Aorta (tissue), 5 donors: ENCODE results near the gene MNAT1. TPM values are rescaled to one million over a fixed set of nuclear protein-coding genes. Genes with fewer than 3 reads are reported as not detected.
"Not testable (repeated sequence)": the region's sequence is repeated elsewhere in the genome, so short reads cannot be mapped to it uniquely, and the experiment has no call there.

ENCODE experiments used
- ATAC-seq: fragments of 200-7000 bp; cut with Tn5 transposase; one replicate; pipeline ENCODE4 v1.9.1; 2022; ENCODE audit warnings: moderate library complexity; ENCODE audit not compliant: low FRiP score
- DNase-seq, 2 donors: peaks; one replicate each; pipeline ENCODE4 v3.0.0-alpha.2; 2020
- H3K27ac ChIP-seq, 2 donors: one replicate each; pipeline ENCODE4 v1.5.1; 2013; ENCODE audit warnings: low read length in 2 of 2, mild to moderate bottlenecking in 2 of 2, moderate library complexity in 2 of 2, control low read depth in 1 of 2, inconsistent platforms in 1 of 2, low read depth in 1 of 2
- H3K27me3 ChIP-seq, 2 donors: one replicate each; pipeline ENCODE4 v1.6.1; 2013; ENCODE audit warnings: control low read depth in 1 of 2, low read length in 1 of 2, mild to moderate bottlenecking in 1 of 2, moderate library complexity in 1 of 2; ENCODE audit not compliant: insufficient read depth in 2 of 2, control insufficient read depth in 1 of 2
- H3K36me3 ChIP-seq, 2 donors: one replicate each; pipeline ENCODE4 v1.6.1; 2013; ENCODE audit warnings: control low read depth in 1 of 2, low read length in 1 of 2, mild to moderate bottlenecking in 1 of 2; ENCODE audit not compliant: insufficient read depth in 2 of 2, control insufficient read depth in 1 of 2
- H3K4me1 ChIP-seq, 2 donors: one replicate each; pipeline ENCODE4 v1.6.1; 2013; ENCODE audit warnings: low read length in 2 of 2, control low read depth in 1 of 2, mild to moderate bottlenecking in 1 of 2, moderate library complexity in 1 of 2; ENCODE audit not compliant: insufficient read depth in 2 of 2, control insufficient read depth in 1 of 2
- H3K4me3 ChIP-seq, 2 donors: one replicate each; pipeline ENCODE4 v1.5.1; 2013; ENCODE audit warnings: low read length in 2 of 2, control low read depth in 1 of 2, mild to moderate bottlenecking in 1 of 2
- H3K9me3 ChIP-seq: one replicate; pipeline ENCODE4 v1.6.1; 2013; ENCODE audit warnings: mild to moderate bottlenecking, low read length; ENCODE audit not compliant: control insufficient read depth
- WGBS, 2 donors: extraction: QIAGEN DNeasy Blood & Tissue Kit; methylation state at CpG; one replicate each; pipeline ENCODE4 v1.1.7; 2013; 5-methylcytosine and 5-hydroxymethylcytosine counted together
- intact Hi-C, 2 donors: fragments of 100-400 bp; cut with DNase I; formaldehyde crosslinking; loops; one replicate each; pipeline versions ENCODE4 v1.14.2 to v1.15.0; 2022
- polyA plus RNA-seq, 2 donors: library from polyadenylated mRNA; stranded (reverse); fragments of 200-250 nt; gene quantifications; one replicate each; pipeline ENCODE4 v1.2.3, GENCODE V29; 2013
- total RNA-seq, 2 donors: library from RNA; stranded (reverse); fragmentation: NEBNext Ultra II Directional; extraction: Animal tissue kit (Norgen Biotek cat#: 25700); gene quantifications; one replicate each; pipeline ENCODE4 v1.2.1, GENCODE V29; 2021
- donor health status: healthy with polysubstance abuse.
- donor health status: Bipolar disorder and iron deficiency.
- donor health status: DM: no; HTN: no; CAD: no.
- donor health status: DM: no; HTN: no; CAD: no.
- donor health status: DM: yes; HTN: yes; CAD: no.

The MNAT1 gene
- total and polyA plus RNA-seq, 4 donors, result 23.7 to 41.1 (median 32.0) TPM

GRCh38 chr14:60723907-60724618 lies 10.5 kb upstream of the MNAT1 start, which contains the start of gene SIX4:
Gene SIX4, minus strand, starts transcription at chr14:60724351. Its CDS starts 277 bp downstream, at chr14:60724074.
- H3K27me3 ChIP-seq, result no peaks in the 10 kb centered on the region
- no peak within 1 kb of the TSS for H3K27ac ChIP-seq
- no peaks in the 10 kb centered on the region for H3K4me1 ChIP-seq
- no peaks in the 10 kb centered on the region for H3K9me3 ChIP-seq
- WGBS, 2 donors, result 2 to 3% methylated on average over 30 to 36 of the region's 36 CpGs
- intact Hi-C loops, result loop anchor here (5.0 to 10.0 kb wide), 5 partner anchors 67 to 531 kb away; partner anchors contain the start of genes SLC38A6 (in 1 of the 2) and TRMT5 (in 1 of the 2)
- no peaks in the 10 kb centered on the region for H3K36me3 ChIP-seq
- DNase-seq (peak; percentile 73 to 89), ATAC-seq (peak; percentile 81)
- peak within 1 kb of the TSS; percentile 19 to 74 for H3K4me3 ChIP-seq

GRCh38 chr14:60731291-60731690 lies 3.3 kb upstream of the MNAT1 start:
- H3K9me3 ChIP-seq, H3K27ac ChIP-seq, intact Hi-C loops, H3K27me3 ChIP-seq, H3K4me1 ChIP-seq, ATAC-seq, DNase-seq, H3K36me3 ChIP-seq, H3K4me3 ChIP-seq: not testable (repeated sequence)
- WGBS, 2 donors, result 91 to 97% methylated on average over 5 of the region's 5 CpGs

- Histone ChIP-seq H3K4me3 (no peak overlapping the region), H3K27me3 (no peaks in the 10 kb centered on the region), H3K4me1 (peaks cover 0 to 4% of the 10 kb centered on the region in 2 donors), H3K9me3 (no peaks in the 10 kb centered on the region), H3K27ac (no peak overlapping the region), H3K36me3 (no peaks in the 10 kb centered on the region)
- WGBS, 2 donors, result 63 to 65% methylated on average over 4 of the region's 4 CpGs
- intact Hi-C loops, result no loop called here
- DNase-seq (no peak), ATAC-seq (no peak)
Observed at GRCh38 chr14:60732840-60733483, 1.6 kb upstream of the MNAT1 start.

GRCh38 chr14:60735416-60735815 lies 855 bp downstream of the MNAT1 start:
- peak overlapping the region; percentile 61 to 97 for H3K4me3 ChIP-seq
- peaks cover 0 to 4% of the 10 kb centered on the region in 2 donors for H3K4me1 ChIP-seq
- H3K36me3 ChIP-seq, result no peaks in the 10 kb centered on the region
- WGBS, 2 donors, result 2 to 3% methylated on average over 5 of the region's 5 CpGs
- H3K27me3 ChIP-seq, result no peaks in the 10 kb centered on the region
- intact Hi-C loops, result no loop called here
- H3K27ac ChIP-seq, result no peak overlapping the region
- DNase-seq, result no peak
- ATAC-seq, result no peak
- no peaks in the 10 kb centered on the region for H3K9me3 ChIP-seq

GRCh38 chr14:60736494-60736893 lies 1.9 kb downstream of the MNAT1 start:
- Histone ChIP-seq H3K4me3 (peak overlapping the region in 1 of 2 donors; percentile 26), H3K27me3 (no peaks in the 10 kb centered on the region)
- WGBS, 2 donors, result 9 to 10% methylated on average over 4 of the region's 4 CpGs

GRCh38 chr14:60738843-60739508 lies 4.4 kb downstream of the MNAT1 start:
- DNase-seq (no peak), ATAC-seq (no peak)
- WGBS, 2 donors, result 89 to 95% methylated on average over 4 of the region's 4 CpGs
- Histone ChIP-seq H3K4me3 (no peak overlapping the region), H3K27me3 (no peaks in the 10 kb centered on the region), H3K4me1 (peaks cover 0 to 4% of the 10 kb centered on the region in 2 donors), H3K9me3 (no peaks in the 10 kb centered on the region), H3K27ac (no peak overlapping the region), H3K36me3 (no peaks in the 10 kb centered on the region)
- intact Hi-C loops, result no loop called here

More at GRCh38 chr14:60736494-60736893, 1.9 kb downstream of the MNAT1 start:
- H3K9me3 ChIP-seq, result no peaks in the 10 kb centered on the region
- ATAC-seq, result no peak
- no peak for DNase-seq
- intact Hi-C loops, result no loop called here
- peaks cover 0 to 4% of the 10 kb centered on the region in 2 donors for H3K4me1 ChIP-seq
- no peak overlapping the region for H3K27ac ChIP-seq
- no peaks in the 10 kb centered on the region for H3K36me3 ChIP-seq

- intact Hi-C loops, result no loop called here
- H3K4me1 ChIP-seq, result no peaks in the 10 kb centered on the region
- no peak overlapping the region for H3K27ac ChIP-seq
- DNase-seq (no peak), ATAC-seq (no peak)
- no peaks in the 10 kb centered on the region for H3K36me3 ChIP-seq
- no peaks in the 10 kb centered on the region for H3K27me3 ChIP-seq
- no peaks in the 10 kb centered on the region for H3K9me3 ChIP-seq
- no peak overlapping the region for H3K4me3 ChIP-seq
Observed at GRCh38 chr14:60744566-60744965, 10.0 kb downstream of the MNAT1 start.

- DNase-seq (no peak), ATAC-seq (no peak)
- H3K36me3 ChIP-seq, result no peaks in the 10 kb centered on the region
- H3K4me1 ChIP-seq, result no peaks in the 10 kb centered on the region
- WGBS, 2 donors, result 92 to 93% methylated on average over 7 of the region's 7 CpGs
- H3K27ac ChIP-seq, result no peak overlapping the region
- H3K9me3 ChIP-seq, result no peaks in the 10 kb centered on the region
- intact Hi-C loops, result no loop called here
- no peak overlapping the region for H3K4me3 ChIP-seq
- no peaks in the 10 kb centered on the region for H3K27me3 ChIP-seq
Observed at GRCh38 chr14:60753264-60754119, 18.9 kb downstream of the MNAT1 start.
